ENCODE measurements around the gene MEF2B.
"Not testable (repeated sequence)": the region's sequence is repeated elsewhere in the genome, so short reads cannot be mapped to it uniquely, and the experiment has no call there.

The MEF2B gene

GRCh38 chr19:19107654-19108053 lies 62.4 kb downstream of the MEF2B start:
- no peak for TF ChIP-seq CTCF (IDR thresholded peaks at IDR 0.05; ENCODE audit: insufficient read depth, low read depth, low read length, missing control alignments)
- H3K4me3 ChIP-seq (ENCODE audit: low read depth, low read length), result no peak overlapping the region
- no peak for DNase-seq (ENCODE audit: low read depth)

DNA sequence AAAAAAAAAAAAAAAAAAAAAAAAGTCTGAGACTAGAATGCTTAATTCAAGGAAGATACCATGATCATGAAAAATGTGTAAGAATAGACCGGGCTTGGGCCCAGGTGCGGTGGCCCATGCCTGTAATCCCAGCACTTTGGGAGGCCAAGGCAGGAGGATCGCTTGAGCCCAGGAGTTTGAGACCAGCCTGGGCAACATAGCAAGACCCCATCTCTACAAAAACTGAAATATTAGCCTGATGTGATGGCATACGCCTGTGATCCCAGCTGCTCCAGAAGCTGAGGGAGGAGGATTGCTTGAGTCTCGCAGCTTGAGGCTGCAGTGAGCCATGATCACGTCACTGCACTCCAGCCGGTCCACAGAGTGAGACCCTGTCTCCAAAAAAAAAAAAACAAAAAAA lies 63.1 kb downstream of the MEF2B start:
- not testable (repeated sequence) for DNase-seq (ENCODE audit: low read depth); H3K4me3 ChIP-seq (ENCODE audit: low read depth, low read length)

DNA sequence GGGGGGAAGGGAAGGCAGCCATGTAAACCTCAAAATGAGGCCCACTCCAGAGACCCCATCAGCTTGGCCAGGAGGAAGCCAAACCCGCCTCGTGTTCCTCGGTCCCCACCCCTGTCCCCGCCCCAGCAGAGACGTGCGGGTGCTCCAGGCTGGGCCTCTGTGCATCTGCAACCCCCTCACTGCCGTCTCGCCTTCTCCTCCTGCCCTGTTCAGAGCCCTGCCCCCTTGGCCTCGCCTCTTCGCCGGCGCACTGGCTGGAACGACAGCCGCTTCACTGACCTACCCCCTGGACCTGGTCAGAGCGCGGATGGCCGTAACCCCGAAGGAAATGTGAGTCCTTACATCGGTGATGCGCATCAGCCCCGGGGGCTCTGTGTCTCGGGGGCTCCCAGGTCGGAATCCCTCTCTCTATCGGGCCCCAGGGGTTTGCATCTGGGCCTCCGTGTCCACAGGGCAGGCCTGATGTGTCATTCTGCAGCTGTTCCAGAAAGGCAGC lies 64.0 kb downstream of the MEF2B start:
- no peak overlapping the region for H3K4me3 ChIP-seq (ENCODE audit: low read depth, low read length)
- no peak for DNase-seq (ENCODE audit: low read depth)
- no peak for TF ChIP-seq CTCF (IDR thresholded peaks at IDR 0.05; ENCODE audit: insufficient read depth, low read depth, low read length, missing control alignments)

- DNase-seq (ENCODE audit: low read depth), result no peak
- H3K4me3 ChIP-seq (ENCODE audit: low read depth, low read length), result no peak overlapping the region
- TF ChIP-seq CTCF (IDR thresholded peaks at IDR 0.05; ENCODE audit: insufficient read depth, low read depth, low read length, missing control alignments), result no peak
These were observed 64.6 kb downstream of the MEF2B start for GRCh38 chr19:19105365-19106055.

DNA sequence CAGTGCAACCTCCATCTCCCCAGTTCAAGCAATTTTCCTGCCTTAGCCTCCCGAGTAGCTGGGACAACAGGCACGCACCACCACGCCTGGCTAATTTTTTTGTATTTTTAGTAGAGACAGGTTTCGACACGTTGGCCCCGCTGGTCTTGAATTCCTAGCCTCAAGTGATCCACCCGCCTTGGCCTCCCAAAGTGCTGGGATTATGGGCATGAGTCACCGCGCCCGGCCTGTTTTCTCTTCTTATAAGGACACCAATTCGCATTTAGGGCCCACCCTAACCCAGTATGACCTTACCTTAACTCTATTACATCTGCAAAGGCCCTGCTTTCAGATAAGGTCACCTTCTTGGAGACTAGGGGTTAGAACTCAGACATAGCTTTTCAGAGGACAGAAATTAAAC lies 66.9 kb downstream of the MEF2B start:
- no peak for DNase-seq (ENCODE audit: low read depth)
- TF ChIP-seq CTCF (IDR thresholded peaks at IDR 0.05; ENCODE audit: insufficient read depth, low read depth, low read length, missing control alignments), result no peak
- H3K4me3 ChIP-seq (ENCODE audit: low read depth, low read length), result no peak overlapping the region

- not testable (repeated sequence) for DNase-seq (ENCODE audit: low read depth); H3K4me3 ChIP-seq (ENCODE audit: low read depth, low read length)
These were observed 67.5 kb downstream of the MEF2B start for GRCh38 chr19:19102566-19102965.

DNA sequence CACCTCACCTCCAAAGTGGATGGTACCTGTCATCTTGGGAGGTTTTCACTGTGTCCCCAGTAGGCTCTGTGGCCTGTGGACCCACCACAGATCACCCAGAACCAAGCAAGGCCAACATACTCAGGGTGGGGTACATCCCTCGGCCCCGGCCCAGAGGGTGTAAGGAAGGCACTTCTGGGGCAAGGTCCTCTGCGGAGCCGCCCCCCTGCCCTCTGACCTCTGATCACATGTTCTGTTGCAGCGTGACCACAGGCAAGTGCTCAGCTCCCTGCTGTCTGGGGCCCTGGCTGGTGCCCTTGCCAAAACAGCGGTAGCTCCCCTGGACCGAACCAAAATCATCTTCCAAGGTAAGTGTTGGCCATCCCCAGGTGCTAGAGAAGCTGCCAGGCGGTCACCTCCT lies 68.5 kb downstream of the MEF2B start:
- TF ChIP-seq CTCF (IDR thresholded peaks at IDR 0.05; ENCODE audit: insufficient read depth, low read depth, low read length, missing control alignments), result no peak
- DNase-seq (ENCODE audit: low read depth), result no peak
- no peak overlapping the region for H3K4me3 ChIP-seq (ENCODE audit: low read depth, low read length)
